Caco-2 (cell line): ENCODE data around the gene EXOC7. TPM values are rescaled to one million over a fixed set of nuclear protein-coding genes. Genes with fewer than 3 reads are reported as not detected.

ENCODE experiments used
- BruUV-seq: library from RNA; stranded (reverse); fragments of 400-500 nt; replicated peaks from 2 replicates; lab custom pipeline; 2021; lab: Mats Ljungman, UMichigan
- CTCF ChIA-PET: fragments of 300-600 bp; sonication (Branson Sonifier 250); formaldehyde crosslinking; loops from one replicate; lab custom pipeline; 2022; ENCODE audit warnings: antibody characterized with exemption; lab: Charles Lee
- POLR2A ChIA-PET: fragments of 300-600 bp; sonication (Branson Sonifier 250); formaldehyde crosslinking; loops from one replicate; lab custom pipeline; 2022; ENCODE audit warnings: antibody characterized with exemption; lab: Charles Lee
- DNase-seq, 2 experiments: peaks; one replicate each; pipeline versions ENCODE4 v3.0.0 to v3.0.0-alpha.2; 2020 to 2022
- H3K27me3 ChIP-seq: replicated peaks from 2 replicates; pipeline ENCODE4 v1.6.0; 2011; ENCODE audit warnings: low read length; ENCODE audit not compliant: control insufficient read depth, insufficient read depth
- H3K36me3 ChIP-seq: 2 replicates; pipeline ENCODE4 v1.5.1; 2011; ENCODE audit warnings: low read length; ENCODE audit not compliant: control insufficient read depth, insufficient read depth
- H3K4me1 ChIP-seq: fragments of 250-450 bp; sonication (Bioruptor Pico); 2 replicates; pipeline ENCODE4 v1.5.1; 2020; ENCODE audit warnings: mild to moderate bottlenecking
- H3K4me3 ChIP-seq: 2 replicates; pipeline ENCODE4 v1.5.1; 2011; ENCODE audit warnings: low read depth, mild to moderate bottlenecking, control low read depth, low read length
- H3K9me3 ChIP-seq: fragments of 250-450 bp; sonication (Bioruptor Pico); 2 replicates; pipeline ENCODE4 v1.5.1; 2020; ENCODE audit warnings: mild to moderate bottlenecking, moderate library complexity
- H3K27ac Mint-ChIP-seq: one replicate; pipeline ENCODE4 v1.8.0; 2022; ENCODE audit warnings: mixed read lengths; ENCODE audit not compliant: unreplicated experiment
- H3K27me3 Mint-ChIP-seq: one replicate; pipeline ENCODE4 v1.8.0; 2022; ENCODE audit warnings: mixed read lengths; ENCODE audit not compliant: insufficient read depth, unreplicated experiment
- H3K36me3 Mint-ChIP-seq: one replicate; pipeline ENCODE4 v1.8.0; 2022; ENCODE audit warnings: mild to moderate bottlenecking, mixed read lengths; ENCODE audit not compliant: insufficient read depth, unreplicated experiment
- H3K4me1 Mint-ChIP-seq: one replicate; pipeline ENCODE4 v1.8.0; 2022; ENCODE audit warnings: low read depth, mixed read lengths; ENCODE audit not compliant: unreplicated experiment
- H3K4me3 Mint-ChIP-seq: one replicate; pipeline ENCODE4 v1.8.0; 2022; ENCODE audit warnings: mild to moderate bottlenecking, moderate library complexity, mixed read lengths; ENCODE audit not compliant: unreplicated experiment
- H3K9me3 Mint-ChIP-seq: one replicate; pipeline ENCODE4 v1.8.0; 2022; ENCODE audit warnings: mixed read lengths; ENCODE audit not compliant: unreplicated experiment
- intact Hi-C: fragments of 100-400 bp; cut with micrococcal nuclease; formaldehyde crosslinking; loops from one replicate; pipeline ENCODE4 v1.10.0; 2022; ENCODE audit not compliant: unreplicated experiment
- total RNA-seq: library from RNA; stranded (reverse); gene quantifications from 2 replicates; pipeline ENCODE4 v1.2.3, GENCODE V29; 2022
- TF ChIP-seq, protein P1 (sequence below), 2 experiments: fragments of 200-600 bp in 1 of 2; IDR thresholded peaks; 1 replicate in 1 of 2; 2 replicates in 1 of 2; pipeline versions ENCODE4 v1.5.1 to v1.8.0; 2011 to 2022; ENCODE audit warnings: antibody characterized with exemption in 1 of 2, control low read depth in 1 of 2, inconsistent platforms in 1 of 2, low read depth in 1 of 2, low read length in 1 of 2, mild to moderate bottlenecking in 1 of 2, moderate library complexity in 1 of 2; ENCODE audit not compliant: insufficient read depth in 1 of 2, severe bottlenecking in 1 of 2, unreplicated experiment in 1 of 2

EXOC7 gene
- total RNA-seq, 1 experiment from 2014 or later, result 205 TPM

DNA sequence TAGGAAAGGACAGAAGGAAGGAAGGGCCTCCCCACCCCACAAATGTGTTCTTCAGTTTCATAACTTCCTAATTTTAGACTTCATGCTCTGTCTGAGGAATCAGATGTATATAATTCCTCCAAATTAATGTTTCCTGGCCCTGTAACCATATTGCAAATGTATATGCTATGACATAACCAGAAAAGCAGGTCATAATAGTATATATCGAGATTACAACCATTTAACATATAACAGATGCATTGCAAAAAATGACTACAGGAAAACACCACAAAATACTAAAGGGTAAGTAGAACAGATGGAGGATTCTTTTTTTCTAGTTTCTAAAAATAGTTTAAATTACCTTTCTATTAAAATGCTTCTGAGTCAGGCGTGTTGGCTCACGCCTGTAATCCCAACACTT, 3.1 kb upstream of the EXOC7 start:
- CTCF ChIA-PET, result interaction anchor here (0.7 to 1.5 kb wide), 13 partner anchors 13 to 173 kb away, joined by 3 to 13 read pairs (median 4); partner anchors contain the start of genes SRP68 and ZACN
- POLR2A ChIA-PET, result interaction anchor here (1.0 to 1.2 kb wide), 4 partner anchors 26 to 158 kb away, joined by 3 to 21 read pairs (median 6); partner anchors contain the start of gene FOXJ1
- Mint-ChIP-seq H3K4me3 (no peak overlapping the region), H3K36me3 (peaks cover 18% of the 10 kb centered on the region), H3K27me3 (no peaks in the 10 kb centered on the region), H3K27ac (peak overlapping the region; percentile 22), H3K4me1 (peaks cover 9% of the 10 kb centered on the region), H3K9me3 (no peaks in the 10 kb centered on the region)
- Histone ChIP-seq H3K36me3 (no peaks in the 10 kb centered on the region), H3K27me3 (no peaks in the 10 kb centered on the region), H3K9me3 (no peaks in the 10 kb centered on the region), H3K4me3 (no peak overlapping the region), H3K4me1 (peaks cover 28% of the 10 kb centered on the region)
- intact Hi-C loops, result loop anchor here (2.0 to 10.0 kb wide), 2 partner anchors 26 to 158 kb away; partner anchors contain the start of gene UBALD2
- TF ChIP-seq, protein P1, sequence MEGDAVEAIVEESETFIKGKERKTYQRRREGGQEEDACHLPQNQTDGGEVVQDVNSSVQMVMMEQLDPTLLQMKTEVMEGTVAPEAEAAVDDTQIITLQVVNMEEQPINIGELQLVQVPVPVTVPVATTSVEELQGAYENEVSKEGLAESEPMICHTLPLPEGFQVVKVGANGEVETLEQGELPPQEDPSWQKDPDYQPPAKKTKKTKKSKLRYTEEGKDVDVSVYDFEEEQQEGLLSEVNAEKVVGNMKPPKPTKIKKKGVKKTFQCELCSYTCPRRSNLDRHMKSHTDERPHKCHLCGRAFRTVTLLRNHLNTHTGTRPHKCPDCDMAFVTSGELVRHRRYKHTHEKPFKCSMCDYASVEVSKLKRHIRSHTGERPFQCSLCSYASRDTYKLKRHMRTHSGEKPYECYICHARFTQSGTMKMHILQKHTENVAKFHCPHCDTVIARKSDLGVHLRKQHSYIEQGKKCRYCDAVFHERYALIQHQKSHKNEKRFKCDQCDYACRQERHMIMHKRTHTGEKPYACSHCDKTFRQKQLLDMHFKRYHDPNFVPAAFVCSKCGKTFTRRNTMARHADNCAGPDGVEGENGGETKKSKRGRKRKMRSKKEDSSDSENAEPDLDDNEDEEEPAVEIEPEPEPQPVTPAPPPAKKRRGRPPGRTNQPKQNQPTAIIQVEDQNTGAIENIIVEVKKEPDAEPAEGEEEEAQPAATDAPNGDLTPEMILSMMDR (IDR thresholded peaks at IDR 0.05; ENCODE audit: insufficient read depth in 1 of 2, low read depth in 1 of 2, low read length in 1 of 2, severe bottlenecking in 1 of 2, unreplicated experiment in 1 of 2), result no peak
- DNase-seq, result no peak
- BruUV-seq, result no TSS peak

DNA sequence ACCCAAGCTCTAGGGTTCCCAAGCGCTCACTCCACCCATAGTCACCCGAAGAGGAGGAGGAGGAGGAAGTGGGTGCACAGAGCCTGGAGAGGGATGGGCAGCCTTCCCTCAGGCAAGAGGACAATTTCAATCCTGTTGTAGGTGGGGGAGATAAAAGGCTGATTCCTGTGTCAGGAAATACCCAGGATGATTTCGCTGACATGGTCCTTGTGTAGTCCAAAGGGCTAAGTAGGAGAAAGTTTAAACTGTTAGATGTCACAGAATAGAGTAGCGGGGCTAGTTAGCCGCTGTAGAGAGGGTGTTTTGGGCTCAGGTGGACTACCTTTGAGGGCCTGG, 1.3 kb upstream of the EXOC7 start:
- Mint-ChIP-seq H3K36me3 (peaks cover 36% of the 10 kb centered on the region), H3K4me1 (peaks cover 9% of the 10 kb centered on the region), H3K9me3 (no peaks in the 10 kb centered on the region), H3K27ac (peak overlapping the region; percentile 40), H3K27me3 (no peaks in the 10 kb centered on the region), H3K4me3 (peak overlapping the region; percentile 92)
- ChIA-PET POLR2A (no interaction called here), CTCF (interaction anchor here (2.5 kb wide), 1 partner anchor 28 kb away, joined by 17 read pairs; no protein-coding TSS in a partner anchor)
- intact Hi-C loops, result loop anchor here (10.0 kb wide), 1 partner anchor 160 kb away; the partner anchor contains the start of gene UBALD2
- TF ChIP-seq, protein P1 (IDR thresholded peaks at IDR 0.05; ENCODE audit: insufficient read depth in 1 of 2, low read depth in 1 of 2, low read length in 1 of 2, severe bottlenecking in 1 of 2, unreplicated experiment in 1 of 2), result no peak
- H3K27me3 ChIP-seq, result no peaks in the 10 kb centered on the region
- H3K4me3 ChIP-seq, result no peak overlapping the region
- DNase-seq, result no peak
- no peaks in the 10 kb centered on the region for H3K9me3 ChIP-seq
- no TSS peak for BruUV-seq
- H3K4me1 ChIP-seq, result peaks cover 28% of the 10 kb centered on the region
- no peaks in the 10 kb centered on the region for H3K36me3 ChIP-seq

DNA sequence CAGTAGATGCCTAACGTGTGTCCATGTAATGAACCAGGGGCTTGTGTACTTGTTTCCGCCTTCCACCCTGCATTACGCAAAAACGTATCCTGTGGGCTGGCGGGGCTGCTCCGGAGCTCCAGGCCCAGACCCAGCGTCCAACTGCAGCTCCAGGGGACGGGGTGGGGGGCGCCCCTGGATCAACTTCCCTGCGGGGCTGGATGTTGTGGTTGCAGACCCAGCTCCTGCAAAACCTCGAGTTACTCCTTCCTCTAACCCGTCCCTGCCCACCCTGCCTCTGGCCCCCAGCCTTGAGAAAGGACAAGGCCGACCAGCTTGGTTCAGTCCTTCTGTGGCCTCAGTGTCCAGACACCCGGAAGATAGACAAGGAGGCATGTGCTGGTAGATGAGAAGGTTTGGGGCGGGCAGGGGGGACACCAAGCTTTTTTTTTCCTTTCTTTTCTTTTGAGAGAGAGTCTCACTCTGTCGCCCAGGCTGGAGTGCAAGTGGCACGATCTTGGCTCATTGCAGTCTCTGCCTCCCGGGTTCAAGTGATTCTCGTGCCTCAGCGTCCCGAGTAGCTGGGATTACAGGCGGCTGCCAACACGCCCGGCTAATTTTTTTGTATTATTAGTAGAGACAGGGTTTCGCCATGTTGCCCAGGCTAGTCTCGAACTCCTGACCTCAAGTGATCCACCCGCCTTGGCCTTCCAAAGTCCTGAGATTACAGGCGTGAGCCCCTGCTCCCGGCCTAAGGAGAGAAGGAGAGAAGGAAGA, 731 bp upstream of the EXOC7 start:
- Mint-ChIP-seq H3K9me3 (no peaks in the 10 kb centered on the region), H3K4me3 (peak overlapping the region; percentile 92), H3K27me3 (no peaks in the 10 kb centered on the region), H3K36me3 (peaks cover 41% of the 10 kb centered on the region), H3K27ac (peak overlapping the region; percentile 91), H3K4me1 (peaks cover 9% of the 10 kb centered on the region)
- no peaks in the 10 kb centered on the region for H3K36me3 ChIP-seq
- DNase-seq, result no peak
- TSS peak; percentile 95 for BruUV-seq
- ChIA-PET POLR2A (interaction anchor here (0.5 to 2.0 kb wide), 4 partner anchors 15 to 143 kb away, joined by 3 to 8 read pairs (median 4); no protein-coding TSS in a partner anchor), CTCF (interaction anchor here (2.5 kb wide), 1 partner anchor 29 kb away, joined by 17 read pairs; no protein-coding TSS in a partner anchor)
- no peaks in the 10 kb centered on the region for H3K27me3 ChIP-seq
- TF ChIP-seq, protein P1 (IDR thresholded peaks at IDR 0.05; ENCODE audit: insufficient read depth in 1 of 2, low read depth in 1 of 2, low read length in 1 of 2, severe bottlenecking in 1 of 2, unreplicated experiment in 1 of 2), result no peak
- peak overlapping the region; percentile 82 for H3K4me3 ChIP-seq
- H3K4me1 ChIP-seq, result peaks cover 28% of the 10 kb centered on the region
- H3K9me3 ChIP-seq, result no peaks in the 10 kb centered on the region
- intact Hi-C loops, result loop anchor here (10.0 kb wide), 1 partner anchor 160 kb away; the partner anchor contains the start of gene UBALD2
